ENCODE results near the gene ATG9B. TPM values are rescaled to one million over a fixed set of nuclear protein-coding genes. Genes with fewer than 3 reads are reported as not detected.

ATG9B gene
- total RNA-seq, 2 donors from 2014 or later: not detected

DNA sequence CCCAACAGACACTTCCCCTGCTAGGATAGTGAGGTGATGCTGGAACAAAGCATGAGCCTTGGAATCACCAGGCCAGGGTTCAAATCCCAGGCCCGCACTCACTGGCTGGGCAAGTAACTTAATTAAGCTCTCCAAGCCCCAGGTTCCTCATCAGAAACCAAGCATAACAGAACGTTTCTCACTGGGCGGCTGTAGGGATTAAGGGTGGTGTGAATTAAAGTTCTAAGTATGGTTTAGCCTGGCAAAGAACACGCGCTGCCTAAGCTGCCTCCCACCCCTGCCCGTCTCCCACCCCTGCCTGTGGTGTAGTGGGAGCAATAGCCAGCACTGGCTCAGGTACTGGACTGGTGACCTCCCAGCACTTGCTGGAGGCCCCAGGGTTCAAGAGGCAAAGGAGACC is 40.7 kb upstream of the ATG9B start:
- H3K27ac ChIP-seq: no peak overlapping the region
- TF ChIP-seq, protein P1, sequence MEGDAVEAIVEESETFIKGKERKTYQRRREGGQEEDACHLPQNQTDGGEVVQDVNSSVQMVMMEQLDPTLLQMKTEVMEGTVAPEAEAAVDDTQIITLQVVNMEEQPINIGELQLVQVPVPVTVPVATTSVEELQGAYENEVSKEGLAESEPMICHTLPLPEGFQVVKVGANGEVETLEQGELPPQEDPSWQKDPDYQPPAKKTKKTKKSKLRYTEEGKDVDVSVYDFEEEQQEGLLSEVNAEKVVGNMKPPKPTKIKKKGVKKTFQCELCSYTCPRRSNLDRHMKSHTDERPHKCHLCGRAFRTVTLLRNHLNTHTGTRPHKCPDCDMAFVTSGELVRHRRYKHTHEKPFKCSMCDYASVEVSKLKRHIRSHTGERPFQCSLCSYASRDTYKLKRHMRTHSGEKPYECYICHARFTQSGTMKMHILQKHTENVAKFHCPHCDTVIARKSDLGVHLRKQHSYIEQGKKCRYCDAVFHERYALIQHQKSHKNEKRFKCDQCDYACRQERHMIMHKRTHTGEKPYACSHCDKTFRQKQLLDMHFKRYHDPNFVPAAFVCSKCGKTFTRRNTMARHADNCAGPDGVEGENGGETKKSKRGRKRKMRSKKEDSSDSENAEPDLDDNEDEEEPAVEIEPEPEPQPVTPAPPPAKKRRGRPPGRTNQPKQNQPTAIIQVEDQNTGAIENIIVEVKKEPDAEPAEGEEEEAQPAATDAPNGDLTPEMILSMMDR (IDR thresholded peaks at IDR 0.05): no peak
- no peak for TF ChIP-seq POLR2A (IDR thresholded peaks at IDR 0.05)
- WGBS, 2 donors: 78 to 100% methylated on average over 3 to 6 of the region's 6 CpGs
- ATAC-seq (no peak), DNase-seq (no peak)
- no peaks in the 10 kb centered on the region for H3K9me3 ChIP-seq
- no peaks in the 10 kb centered on the region for H3K27me3 ChIP-seq
- intact Hi-C loops (cut with DNase I): no loop called here
- H3K4me3 ChIP-seq: no peak overlapping the region
- H3K36me3 ChIP-seq (replicated peaks in 1 of 2; ENCODE audit: insufficient read depth in 1 of 2, low read depth in 2 of 2): peaks cover 15 to 23% of the 10 kb centered on the region in 2 donors
- H3K4me1 ChIP-seq: peaks cover 49% of the 10 kb centered on the region

- ATAC-seq (no peak), DNase-seq (no peak)
- Histone ChIP-seq H3K27ac (no peak overlapping the region), H3K36me3 (replicated peaks in 1 of 2; ENCODE audit: insufficient read depth in 1 of 2, low read depth in 2 of 2) (peaks cover 10 to 19% of the 10 kb centered on the region in 2 donors), H3K4me3 (no peak overlapping the region), H3K27me3 (no peaks in the 10 kb centered on the region), H3K4me1 (peaks cover 49% of the 10 kb centered on the region), H3K9me3 (no peaks in the 10 kb centered on the region)
- intact Hi-C loops (cut with DNase I): no loop called here
- TF ChIP-seq, protein P1 (IDR thresholded peaks at IDR 0.05): no peak
- TF ChIP-seq POLR2A (IDR thresholded peaks at IDR 0.05): no peak
- 92 to 96% methylated on average over 9 to 12 of the region's 18 CpGs for WGBS, 2 donors
These were observed 40.2 kb upstream of the ATG9B start for GRCh38 chr7:151064454-151064853.

DNA sequence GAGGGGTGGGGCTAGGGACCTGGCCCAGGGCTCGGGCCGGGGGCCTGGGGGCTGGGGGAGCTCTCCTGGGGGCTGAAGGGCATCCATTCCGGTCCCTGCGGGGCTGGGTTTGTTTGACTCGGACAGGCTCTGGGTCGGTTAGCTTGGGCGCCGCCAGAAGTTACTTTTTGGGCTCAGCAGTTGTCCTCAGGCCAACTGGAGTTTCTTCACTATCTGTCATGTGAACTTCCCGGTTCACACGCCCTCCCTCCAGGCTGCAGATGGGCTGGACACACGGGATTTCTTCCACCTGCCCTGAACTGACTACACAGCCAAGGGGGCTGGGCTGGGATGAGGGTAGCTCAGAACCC is 38.9 kb upstream of the ATG9B start:
- ATAC-seq (peak; percentile 2), DNase-seq (peak; percentile 59 to 80 (median 72))
- 10 to 15% methylated on average over 7 to 9 of the region's 11 CpGs for WGBS, 2 donors
- intact Hi-C loops (cut with DNase I): no loop called here
- Histone ChIP-seq H3K4me3 (peak overlapping the region; percentile 13 to 23), H3K9me3 (no peaks in the 10 kb centered on the region), H3K4me1 (peaks cover 60% of the 10 kb centered on the region), H3K27me3 (no peaks in the 10 kb centered on the region), H3K27ac (peak overlapping the region; percentile 87 to 97 (median 94)), H3K36me3 (replicated peaks in 1 of 2; ENCODE audit: insufficient read depth in 1 of 2, low read depth in 2 of 2) (peaks cover 6 to 15% of the 10 kb centered on the region in 2 donors)
- TF ChIP-seq, protein P1 (IDR thresholded peaks at IDR 0.05): no peak
- TF ChIP-seq POLR2A (IDR thresholded peaks at IDR 0.05): no peak

GRCh38 chr7:151062399-151063211 is 38.3 kb upstream of the ATG9B start:
- Histone ChIP-seq H3K4me3 (peak overlapping the region; percentile 13 to 23), H3K27ac (peak overlapping the region; percentile 87 to 97 (median 94)), H3K4me1 (peaks cover 60% of the 10 kb centered on the region), H3K9me3 (no peaks in the 10 kb centered on the region), H3K27me3 (no peaks in the 10 kb centered on the region), H3K36me3 (replicated peaks in 1 of 2; ENCODE audit: insufficient read depth in 1 of 2, low read depth in 2 of 2) (peaks cover 6 to 10% of the 10 kb centered on the region in 2 donors)
- intact Hi-C loops (cut with DNase I): no loop called here
- TF ChIP-seq, protein P1 (IDR thresholded peaks at IDR 0.05): peak in 4 of 7 experiments; percentile 30 to 40 (median 37)
- peak; percentile 23 to 69 (median 56) for TF ChIP-seq POLR2A (IDR thresholded peaks at IDR 0.05)
- DNase-seq: peak; percentile 96
- ATAC-seq: peak; percentile 61
- WGBS, 2 donors: 6 to 18% methylated on average over 13 to 40 of the region's 43 CpGs

DNA sequence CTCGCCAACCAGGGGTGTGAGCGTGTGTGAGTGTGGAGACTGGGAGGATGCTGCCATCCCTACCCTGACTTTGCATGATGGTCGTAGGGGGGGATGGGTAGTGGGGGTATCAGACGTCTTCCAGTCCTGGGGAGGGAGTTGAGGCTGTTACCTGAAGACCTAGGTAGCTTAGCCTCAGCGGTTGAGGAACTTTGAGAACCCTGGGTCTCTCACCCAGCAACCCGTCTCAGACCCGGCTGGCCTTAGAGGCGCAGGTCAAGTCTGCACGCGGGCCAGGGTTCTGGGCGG is 37.8 kb upstream of the ATG9B start:
- intact Hi-C loops (cut with DNase I): no loop called here
- Histone ChIP-seq H3K4me3 (no peak overlapping the region), H3K36me3 (replicated peaks in 1 of 2; ENCODE audit: insufficient read depth in 1 of 2, low read depth in 2 of 2) (peaks cover 6 to 7% of the 10 kb centered on the region in 2 donors), H3K4me1 (peaks cover 65% of the 10 kb centered on the region), H3K9me3 (no peaks in the 10 kb centered on the region), H3K27me3 (no peaks in the 10 kb centered on the region), H3K27ac (peak overlapping the region; percentile 87 to 97 (median 94))
- ATAC-seq (no peak), DNase-seq (no peak)
- WGBS, 2 donors: 8 to 21% methylated on average over 7 to 11 of the region's 11 CpGs
- TF ChIP-seq POLR2A (IDR thresholded peaks at IDR 0.05): no peak
- TF ChIP-seq, protein P1 (IDR thresholded peaks at IDR 0.05): no peak

Data from body of pancreas (tissue), 4 donors.